Bronchial epithelial cell (primary cell): Measurements from ENCODE around the gene LGALS8. TPM values are rescaled to one million over a fixed set of nuclear protein-coding genes. Genes with fewer than 3 reads are reported as not detected.

Experiments used
- DNase-seq: peaks from one replicate; pipeline ENCODE4 v3.0.0-alpha.2; 2010; ENCODE audit warnings: low read depth
- FAIRE-seq: peaks from 2 replicates; lab custom pipeline; 2011; peaks lifted over from hg19 to GRCh38; lab: Jason Lieb, UNC
- H3K27me3 ChIP-seq: 2 replicates; pipeline ENCODE4 v1.5.1; 2011; ENCODE audit warnings: low read length; ENCODE audit not compliant: control insufficient read depth, insufficient read depth
- H3K36me3 ChIP-seq: 2 replicates; pipeline ENCODE4 v1.5.1; 2011; ENCODE audit warnings: low read length; ENCODE audit not compliant: control insufficient read depth, insufficient read depth
- H3K4me3 ChIP-seq: 2 replicates; pipeline ENCODE4 v1.5.1; 2011; ENCODE audit warnings: mild to moderate bottlenecking, low read depth, low read length, control low read depth
- CTCF ChIP-seq: IDR thresholded peaks from 2 replicates; pipeline ENCODE4 v1.5.1; 2011; ENCODE audit warnings: mild to moderate bottlenecking, moderate library complexity, low read length, control low read depth, inconsistent platforms; ENCODE audit not compliant: insufficient read depth, severe bottlenecking
- total RNA-seq: library from RNA; depleted of rRNA; stranded (reverse); fragments of >200 nt; gene quantifications from 2 replicates; pipeline ENCODE4 v1.2.1, GENCODE V29; 2014

Gene LGALS8
- total RNA-seq, 1 donor from 2014 or later, result 49.2 TPM

GRCh38 chr1:236540813-236541465, 17.2 kb downstream of the LGALS8 start:
- TF ChIP-seq CTCF, result no peak
- no peaks in the 10 kb centered on the region for H3K27me3 ChIP-seq
- no peak overlapping the region for H3K4me3 ChIP-seq
- FAIRE-seq (no peak), DNase-seq (peak; percentile 59)
- H3K36me3 ChIP-seq, result peaks cover 29% of the 10 kb centered on the region

- Histone ChIP-seq H3K27me3 (no peaks in the 10 kb centered on the region), H3K4me3 (no peak overlapping the region), H3K36me3 (peaks cover 27% of the 10 kb centered on the region)
- FAIRE-seq (no peak), DNase-seq (no peak)
- no peak for TF ChIP-seq CTCF
Measured at GRCh38 chr1:236541710-236542109, 17.9 kb downstream of the LGALS8 start.

DNA sequence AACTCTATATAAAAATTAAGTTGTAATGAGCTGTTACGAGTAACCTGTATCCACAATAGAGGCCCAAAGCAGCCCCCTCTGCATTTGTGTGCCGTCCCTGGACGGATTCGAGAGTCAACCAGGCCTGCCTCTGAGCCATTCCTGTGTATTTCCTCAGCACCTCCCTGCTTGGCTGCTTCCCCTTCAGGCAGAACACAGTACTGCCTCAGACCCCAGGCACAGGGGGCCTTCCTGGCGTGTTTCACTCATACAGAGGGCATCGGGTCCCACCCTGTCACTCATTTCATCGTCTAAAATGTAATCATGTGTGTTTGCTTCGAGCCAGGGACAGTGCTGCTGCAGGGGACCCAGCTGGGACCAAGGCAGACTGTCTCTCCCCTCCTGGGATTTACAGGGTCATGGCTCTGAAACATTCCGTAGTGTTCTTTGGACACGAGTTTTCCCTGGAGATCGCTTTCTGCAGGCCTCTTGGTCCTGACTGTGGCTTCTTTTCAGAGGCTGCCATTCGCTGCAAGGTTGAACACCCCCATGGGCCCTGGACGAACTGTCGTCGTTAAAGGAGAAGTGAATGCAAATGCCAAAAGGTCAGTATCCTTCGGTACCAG, 19.4 kb downstream of the LGALS8 start:
- TF ChIP-seq CTCF, result no peak
- Histone ChIP-seq H3K27me3 (no peaks in the 10 kb centered on the region), H3K36me3 (peaks cover 30% of the 10 kb centered on the region), H3K4me3 (no peak overlapping the region)
- no peak for FAIRE-seq
- no peak for DNase-seq

DNA sequence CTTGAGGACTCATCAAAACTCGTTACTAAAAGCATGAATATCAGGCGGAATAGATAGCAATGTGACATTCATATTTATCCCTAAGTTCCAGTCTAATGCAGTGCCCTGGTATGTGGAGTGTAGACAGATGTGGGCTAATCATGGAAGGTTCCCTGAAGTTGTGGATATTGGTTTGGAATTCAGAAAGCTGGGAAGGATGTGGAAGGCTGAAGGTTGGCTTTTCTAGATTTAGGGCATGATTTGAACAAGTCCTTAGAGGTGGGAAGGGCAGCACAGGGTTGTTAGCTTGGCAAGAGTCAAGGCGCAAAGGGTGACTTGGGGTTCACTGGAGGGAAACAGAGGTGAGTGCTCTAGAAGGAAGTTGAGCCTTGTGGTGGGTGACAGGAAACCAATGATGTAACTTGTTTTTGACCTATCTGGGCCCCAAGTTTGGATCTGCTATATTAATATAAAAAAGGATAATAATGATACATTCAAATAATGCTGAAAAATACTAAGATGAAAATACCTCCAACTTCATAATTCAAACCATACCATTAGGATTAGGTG, 21.9 kb downstream of the LGALS8 start:
- Histone ChIP-seq H3K36me3 (peaks cover 26% of the 10 kb centered on the region), H3K4me3 (no peak overlapping the region), H3K27me3 (no peaks in the 10 kb centered on the region)
- no peak for TF ChIP-seq CTCF
- FAIRE-seq (no peak), DNase-seq (no peak)

DNA sequence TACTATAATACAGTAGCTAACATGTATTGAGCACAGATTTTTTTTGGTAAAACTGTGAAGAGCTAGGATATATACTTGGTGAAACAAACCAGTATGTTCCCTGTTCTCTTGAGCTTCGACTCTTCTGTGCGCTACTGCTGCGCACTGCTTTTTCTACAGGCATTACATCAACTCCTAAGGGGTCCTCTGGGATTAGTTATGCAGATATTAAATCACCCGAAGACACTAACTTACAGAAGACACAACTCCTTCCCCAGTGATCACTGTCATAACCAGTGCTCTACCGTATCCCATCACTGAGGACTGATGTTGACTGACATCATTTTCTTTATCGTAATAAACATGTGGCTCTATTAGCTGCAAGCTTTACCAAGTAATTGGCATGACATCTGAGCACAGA, 24.7 kb downstream of the LGALS8 start:
- FAIRE-seq (no peak), DNase-seq (no peak)
- Histone ChIP-seq H3K27me3 (no peaks in the 10 kb centered on the region), H3K36me3 (peaks cover 21% of the 10 kb centered on the region), H3K4me3 (no peak overlapping the region)
- no peak for TF ChIP-seq CTCF
